ENCODE measurements around the gene PRPF39. TPM values are rescaled to one million over a fixed set of nuclear protein-coding genes. Genes with fewer than 3 reads are reported as not detected.

The PRPF39 gene
- polyA plus RNA-seq, 1 of the 3 experiments (the other 2 are of a cell fraction): 14.6 TPM

DNA sequence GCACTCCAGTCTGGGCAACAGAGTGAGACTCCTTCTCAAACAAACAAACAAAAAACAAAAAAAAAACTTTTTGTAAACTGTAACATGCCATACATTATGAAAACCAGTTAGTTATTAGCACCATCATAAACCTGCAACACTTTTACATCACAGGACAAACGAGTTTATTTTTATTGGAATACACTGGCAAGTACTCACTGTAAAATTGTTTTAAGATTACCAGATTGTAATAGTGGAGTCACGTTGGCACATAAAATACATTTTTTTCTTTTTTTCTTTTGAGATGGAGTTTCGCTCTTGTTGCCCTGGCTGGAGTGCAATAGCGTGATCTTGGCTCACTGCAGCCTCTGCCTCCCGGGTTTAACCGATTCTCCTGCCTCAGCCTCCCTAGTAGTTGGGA is 34.7 kb downstream of the PRPF39 start:
- Histone ChIP-seq H3K36me3 (replicated peaks in 1 of 2; ENCODE audit: control insufficient read depth in 1 of 2, insufficient read depth in 2 of 2, low read length in 1 of 2) (peaks cover 18 to 30% of the 10 kb centered on the region in 2 experiments), H3K4me2 (no peak overlapping the region), H3K9me3 (no peaks in the 10 kb centered on the region), H3K9me2 (no peaks in the 10 kb centered on the region), H3K4me1 (ENCODE audit: control insufficient read depth in 1 of 2, insufficient read depth in 2 of 2, low read depth in 1 of 2, low read length in 1 of 2) (peaks cover 0 to 2% of the 10 kb centered on the region in 2 experiments; a peak in 1 of 4 replicates), H4K20me1 (ENCODE audit: insufficient read depth) (no peaks in the 10 kb centered on the region), H3K4me3 (ENCODE audit: low read depth in 2 of 2, low read length in 1 of 2) (no peak overlapping the region), H3K79me2 (ENCODE audit: insufficient read depth) (no peaks in the 10 kb centered on the region), H2AFZ (ENCODE audit: low read depth) (no peak overlapping the region), H3F3A (replicated peaks; ENCODE audit: insufficient read depth) (no peaks in the 10 kb centered on the region), H3K9ac (no peak overlapping the region), H3K27me3 (ENCODE audit: insufficient read depth) (no peaks in the 10 kb centered on the region), H3K27ac (ENCODE audit: low read depth in 2 of 2, low read length in 1 of 2) (no peak overlapping the region)
- WGBS (ENCODE audit: low lambda C conversion rate): 96% methylated on average over 6 of the region's 6 CpGs
- POLR2A ChIA-PET: no interaction called here
- CTCF ChIA-PET: no interaction called here
- no peak for DNase-seq
- TF ChIP-seq SMC3 (IDR thresholded peaks at IDR 0.05; ENCODE audit: low read depth, low read length) (no peak), NRF1 (IDR thresholded peaks at IDR 0.05; ENCODE audit: low read depth, low read length) (no peak), GABPA (IDR thresholded peaks at IDR 0.05; ENCODE audit: low read depth) (no peak), CHD2 (IDR thresholded peaks at IDR 0.05; ENCODE audit: low read length, partially characterized antibody) (no peak), RFX5 (IDR thresholded peaks at IDR 0.05; ENCODE audit: low read length) (no peak), GATA2 (CRISPR knock-in tag; IDR thresholded peaks at IDR 0.05) (no peak), RAD21 (IDR thresholded peaks at IDR 0.05; ENCODE audit: low read length) (no peak), FOXM1 (IDR thresholded peaks at IDR 0.05; ENCODE audit: low read depth) (no peak), POLR2AphosphoS5 (IDR thresholded peaks at IDR 0.05; ENCODE audit: low read depth, low read length) (no peak), RXRA (IDR thresholded peaks at IDR 0.05; ENCODE audit: borderline replicate concordance, low read depth) (no peak), REST (IDR thresholded peaks at IDR 0.05; ENCODE audit: low read depth, low read length) (no peak), FOXJ3 (CRISPR knock-in tag; IDR thresholded peaks at IDR 0.05) (no peak), JUND (IDR thresholded peaks at IDR 0.05) (no peak), YY1 (IDR thresholded peaks at IDR 0.05; ENCODE audit: low read depth) (no peak), IRF3 (IDR thresholded peaks at IDR 0.05; ENCODE audit: low read depth, low read length) (no peak), EP300 (IDR thresholded peaks at IDR 0.05; ENCODE audit: borderline replicate concordance in 1 of 2, low read depth in 1 of 2, low read length in 1 of 2) (no peak), FOSL2 (IDR thresholded peaks at IDR 0.05; ENCODE audit: borderline replicate concordance, low read depth) (no peak), USF1 (IDR thresholded peaks at IDR 0.05; ENCODE audit: borderline replicate concordance, low read depth) (no peak)
- TF ChIP-seq, protein P1, sequence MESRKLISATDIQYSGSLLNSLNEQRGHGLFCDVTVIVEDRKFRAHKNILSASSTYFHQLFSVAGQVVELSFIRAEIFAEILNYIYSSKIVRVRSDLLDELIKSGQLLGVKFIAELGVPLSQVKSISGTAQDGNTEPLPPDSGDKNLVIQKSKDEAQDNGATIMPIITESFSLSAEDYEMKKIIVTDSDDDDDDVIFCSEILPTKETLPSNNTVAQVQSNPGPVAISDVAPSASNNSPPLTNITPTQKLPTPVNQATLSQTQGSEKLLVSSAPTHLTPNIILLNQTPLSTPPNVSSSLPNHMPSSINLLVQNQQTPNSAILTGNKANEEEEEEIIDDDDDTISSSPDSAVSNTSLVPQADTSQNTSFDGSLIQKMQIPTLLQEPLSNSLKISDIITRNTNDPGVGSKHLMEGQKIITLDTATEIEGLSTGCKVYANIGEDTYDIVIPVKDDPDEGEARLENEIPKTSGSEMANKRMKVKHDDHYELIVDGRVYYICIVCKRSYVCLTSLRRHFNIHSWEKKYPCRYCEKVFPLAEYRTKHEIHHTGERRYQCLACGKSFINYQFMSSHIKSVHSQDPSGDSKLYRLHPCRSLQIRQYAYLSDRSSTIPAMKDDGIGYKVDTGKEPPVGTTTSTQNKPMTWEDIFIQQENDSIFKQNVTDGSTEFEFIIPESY (IDR thresholded peaks at IDR 0.05; ENCODE audit: borderline replicate concordance, low read depth): no peak
- TF ChIP-seq, protein P2, sequence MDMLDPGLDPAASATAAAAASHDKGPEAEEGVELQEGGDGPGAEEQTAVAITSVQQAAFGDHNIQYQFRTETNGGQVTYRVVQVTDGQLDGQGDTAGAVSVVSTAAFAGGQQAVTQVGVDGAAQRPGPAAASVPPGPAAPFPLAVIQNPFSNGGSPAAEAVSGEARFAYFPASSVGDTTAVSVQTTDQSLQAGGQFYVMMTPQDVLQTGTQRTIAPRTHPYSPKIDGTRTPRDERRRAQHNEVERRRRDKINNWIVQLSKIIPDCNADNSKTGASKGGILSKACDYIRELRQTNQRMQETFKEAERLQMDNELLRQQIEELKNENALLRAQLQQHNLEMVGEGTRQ (IDR thresholded peaks at IDR 0.05; ENCODE audit: borderline replicate concordance, low read depth, low read length): no peak
